GM12874 (cell line): ENCODE measurements around the gene PTPRM.
A peak's percentile ranks its signal among the peaks of the same experiment; 100 is the strongest.

Source experiments
- CTCF ChIP-seq: IDR thresholded peaks from 2 replicates; pipeline ENCODE4 v1.5.1; 2011; ENCODE audit warnings: low read depth, mild to moderate bottlenecking, control low read depth, low read length, moderate library complexity; ENCODE audit not compliant: insufficient read depth

PTPRM gene

DNA sequence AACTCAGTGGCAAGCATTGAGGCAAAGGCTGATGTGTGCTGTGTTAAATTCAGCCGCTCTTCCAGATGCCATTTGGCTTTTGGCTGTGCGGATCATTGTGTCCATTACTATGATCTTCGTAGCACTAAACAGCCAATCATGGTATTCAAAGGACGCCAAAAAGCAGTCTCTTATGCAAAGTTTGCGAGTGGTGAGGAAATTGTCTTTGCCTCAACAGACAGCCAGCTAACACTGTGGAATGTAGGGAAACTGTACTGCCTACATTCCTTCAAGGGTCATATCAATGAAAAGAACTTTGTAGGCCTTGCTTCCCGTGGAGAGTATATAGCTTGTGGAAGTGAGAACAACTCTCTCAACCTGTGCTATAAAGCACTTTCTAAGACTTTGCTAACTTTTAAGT, 846.6 kb downstream of the PTPRM start:
- TF ChIP-seq CTCF: no peak

- no peak for TF ChIP-seq CTCF
Observed at GRCh38 chr18:8416212-8417019, 849.3 kb downstream of the PTPRM start.

GRCh38 chr18:8422391-8422790, 855.3 kb downstream of the PTPRM start:
- TF ChIP-seq CTCF: no peak

- no peak for TF ChIP-seq CTCF
Observed at GRCh38 chr18:8423051-8423557, 856.0 kb downstream of the PTPRM start.

DNA sequence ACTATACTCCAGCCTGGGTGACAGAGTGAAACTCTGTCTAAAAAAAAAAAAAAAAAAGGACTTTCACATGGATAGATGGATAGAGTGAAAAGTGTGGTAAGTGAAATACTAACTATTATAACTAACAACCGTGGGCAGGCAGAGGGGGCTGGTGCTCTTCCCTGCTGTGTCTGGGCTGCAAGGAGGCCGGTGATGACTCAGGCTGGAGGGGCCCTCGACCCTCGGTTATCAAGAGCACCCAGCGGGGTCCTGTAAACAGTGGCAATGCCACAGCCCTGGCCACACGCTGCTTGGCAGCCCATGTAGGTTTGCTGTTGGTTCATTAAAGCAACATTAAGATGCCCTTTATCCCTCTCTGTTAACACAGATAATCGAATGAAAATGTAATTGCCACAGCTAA, 857.4 kb downstream of the PTPRM start:
- no peak for TF ChIP-seq CTCF

DNA sequence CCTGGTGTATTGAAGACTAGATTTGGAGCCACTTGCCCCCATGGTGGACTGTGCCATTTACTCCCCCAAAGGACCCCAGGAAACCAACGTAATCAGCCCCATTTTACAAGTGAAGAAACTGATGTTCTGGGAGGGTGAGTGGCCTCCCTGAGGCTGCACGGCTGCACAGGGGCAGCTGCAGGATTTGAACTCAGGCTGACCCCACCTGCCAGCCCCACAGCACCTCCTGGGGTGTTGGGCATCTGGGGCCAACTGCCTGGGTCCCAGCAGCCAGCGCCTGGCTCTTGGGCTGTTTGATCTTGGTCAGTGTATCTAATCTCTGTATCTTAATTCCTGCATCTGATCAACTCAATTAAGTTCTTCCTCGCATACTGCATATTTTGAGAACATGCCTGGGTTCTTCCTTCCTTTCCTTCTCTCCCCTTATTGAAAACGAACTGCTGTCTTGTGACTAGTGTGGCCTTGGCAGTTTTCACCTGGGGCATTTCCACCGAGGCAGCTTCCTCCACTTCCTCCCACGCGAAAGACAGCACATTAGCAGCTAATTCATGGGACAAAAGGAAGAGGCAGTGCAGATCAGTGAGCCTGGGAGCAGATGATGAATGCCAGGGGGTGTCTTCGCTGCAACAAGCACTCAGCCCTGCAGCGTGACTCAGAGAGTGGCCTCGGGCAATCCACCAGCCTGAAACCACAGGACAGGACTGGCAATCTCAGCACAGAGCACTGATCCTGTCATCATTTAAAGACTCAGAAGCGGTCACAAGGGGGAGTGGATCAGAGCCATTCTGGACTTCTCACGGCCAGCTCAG, 858.0 kb downstream of the PTPRM start:
- no peak for TF ChIP-seq CTCF

- TF ChIP-seq CTCF: peak; percentile 54
Observed at GRCh38 chr18:8426401-8426800, 859.3 kb downstream of the PTPRM start.
